Stimulated activated CD4-positive, alpha-beta T cell treated with anti-CD3 and anti-CD28 coated beads, TNF-alpha, amount 100 ng/mL, for 1 hour (primary cell): Measurements from ENCODE around the gene CHAMP1.

Source experiments
- DNase-seq, 3 donors: peaks; one replicate each; pipeline ENCODE4 v3.0.0-alpha.2; 2020; ENCODE audit warnings: low read depth in 3 of 3, low spot score in 1 of 3

The CHAMP1 gene

GRCh38 chr13:114314074-114314912 is at the start of gene CHAMP1:
Gene CHAMP1, plus strand, starts transcription at chr13:114314503. Its CDS starts 9,340 bp downstream, at chr13:114323843.
- DNase-seq, result peak; percentile 70 to 87 (median 80)

- no peak for DNase-seq
These were observed 49.3 kb upstream of the CHAMP1 start for GRCh38 chr13:114264886-114265611.

GRCh38 chr13:114266241-114266640 is 48.1 kb upstream of the CHAMP1 start:
- DNase-seq, result no peak

- DNase-seq, result no peak
These were observed 45.7 kb upstream of the CHAMP1 start for GRCh38 chr13:114268344-114269280.

GRCh38 chr13:114269281-114269770 is 45.0 kb upstream of the CHAMP1 start:
- no peak for DNase-seq

- no peak for DNase-seq
These were observed 41.3 kb upstream of the CHAMP1 start for GRCh38 chr13:114272977-114273376.

- no peak for DNase-seq
These were observed 39.0 kb upstream of the CHAMP1 start for GRCh38 chr13:114275304-114275703.

- DNase-seq, result no peak
These were observed 35.2 kb upstream of the CHAMP1 start for GRCh38 chr13:114279146-114279545.

GRCh38 chr13:114279758-114280355 is 34.4 kb upstream of the CHAMP1 start:
- no peak for DNase-seq

GRCh38 chr13:114281351-114282040 is 32.8 kb upstream of the CHAMP1 start, which contains the start of gene UPF3A:
Gene UPF3A, plus strand, starts transcription at chr13:114281601. Its CDS starts 39 bp downstream, at chr13:114281640.
- peak; percentile 70 to 77 (median 76) for DNase-seq

GRCh38 chr13:114282041-114282670 is 32.1 kb upstream of the CHAMP1 start:
- DNase-seq, result peak in 2 of 3 donors; percentile 17 to 30

- no peak for DNase-seq
These were observed 30.7 kb upstream of the CHAMP1 start for GRCh38 chr13:114283576-114283975.

- DNase-seq, result no peak
These were observed 29.6 kb upstream of the CHAMP1 start for GRCh38 chr13:114284680-114285079.

- DNase-seq, result no peak
These were observed 29.0 kb upstream of the CHAMP1 start for GRCh38 chr13:114285166-114285808.

- DNase-seq, result no peak
These were observed 27.5 kb upstream of the CHAMP1 start for GRCh38 chr13:114286808-114287207.

- no peak for DNase-seq
These were observed 26.1 kb upstream of the CHAMP1 start for GRCh38 chr13:114288157-114288591.

- no peak for DNase-seq
These were observed 17.9 kb upstream of the CHAMP1 start for GRCh38 chr13:114296448-114296847.

- DNase-seq, result no peak
These were observed 17.4 kb upstream of the CHAMP1 start for GRCh38 chr13:114296902-114297301.

GRCh38 chr13:114298866-114299265 is 15.4 kb upstream of the CHAMP1 start:
- DNase-seq, result no peak
